Activated naive CD4-positive, alpha-beta T cell treated with anti-CD3 and anti-CD28 coated beads for 36 hours (primary cell): ENCODE results near the gene PNO1. TPM values are rescaled to one million over a fixed set of nuclear protein-coding genes. Genes with fewer than 3 reads are reported as not detected.
A peak's percentile ranks its signal among the peaks of the same experiment; 100 is the strongest.
"Not testable (repeated sequence)": the region's sequence is repeated elsewhere in the genome, so short reads cannot be mapped to it uniquely, and the experiment has no call there.

Experiments used
- CTCF ChIA-PET: fragments of 350-600 bp; sonication (Branson Sonifier 250); formaldehyde crosslinking; loops from one replicate; lab custom pipeline; 2021; ENCODE audit warnings: antibody characterized with exemption; lab: Charles Lee
- DNase-seq: peaks from one replicate; pipeline ENCODE4 v3.0.0-alpha.2; 2020
- H3K27ac Mint-ChIP-seq: one replicate; pipeline ENCODE4 v1.8.0; 2021; ENCODE audit warnings: mild to moderate bottlenecking, mixed read lengths
- H3K27me3 Mint-ChIP-seq: one replicate; pipeline ENCODE4 v1.8.0; 2021; ENCODE audit warnings: low read depth, mixed read lengths
- H3K36me3 Mint-ChIP-seq: one replicate; pipeline ENCODE4 v1.8.0; 2021; ENCODE audit warnings: low read depth, mixed read lengths
- H3K4me1 Mint-ChIP-seq: one replicate; pipeline ENCODE4 v1.8.0; 2021; ENCODE audit warnings: low read depth, mixed read lengths
- H3K4me3 Mint-ChIP-seq: one replicate; pipeline ENCODE4 v1.8.0; 2021; ENCODE audit warnings: mild to moderate bottlenecking, moderate library complexity, mixed read lengths
- H3K9me3 Mint-ChIP-seq: one replicate; pipeline ENCODE4 v1.8.0; 2021; ENCODE audit warnings: mixed read lengths
- intact Hi-C: fragments of 100-400 bp; cut with micrococcal nuclease; formaldehyde crosslinking; loops from one replicate; pipeline ENCODE4 v1.15.1; 2023
- total RNA-seq, 2 experiments: library from RNA; stranded (reverse); gene quantifications; one replicate each; pipeline ENCODE4 v1.2.3, GENCODE V29; 2021

The PNO1 gene
- total RNA-seq, 2 experiments from 2014 or later = 14.5 to 14.6 TPM

- no peak overlapping the region for H3K27ac Mint-ChIP-seq
- intact Hi-C loops = no loop called here
Observed at GRCh38 chr2:68163641-68164040, 6.0 kb downstream of the PNO1 start.

GRCh38 chr2:68167186-68167585 is 9.5 kb downstream of the PNO1 start:
- Mint-ChIP-seq H3K4me1 (peaks cover 7% of the 10 kb centered on the region), H3K4me3 (no peak overlapping the region), H3K27ac (no peak overlapping the region), H3K27me3 (no peaks in the 10 kb centered on the region), H3K9me3 (no peaks in the 10 kb centered on the region), H3K36me3 (peaks cover 27% of the 10 kb centered on the region)
- intact Hi-C loops = no loop called here
- CTCF ChIA-PET = interaction anchor here (1.1 to 1.3 kb wide), 3 partner anchors 19 to 116 kb away, joined by 4 to 6 read pairs (median 4); no protein-coding TSS in a partner anchor
- no peak for DNase-seq

More at GRCh38 chr2:68163641-68164040, 6.0 kb downstream of the PNO1 start:
- no peak for DNase-seq
- Mint-ChIP-seq H3K4me3 (no peak overlapping the region), H3K27me3 (no peaks in the 10 kb centered on the region), H3K9me3 (no peaks in the 10 kb centered on the region), H3K36me3 (peaks cover 42% of the 10 kb centered on the region), H3K4me1 (peaks cover 30% of the 10 kb centered on the region)
- CTCF ChIA-PET = no interaction called here

GRCh38 chr2:68169308-68169707 is 11.6 kb downstream of the PNO1 start:
- Mint-ChIP-seq H3K36me3 (peaks cover 23% of the 10 kb centered on the region), H3K27ac (no peak overlapping the region), H3K4me3 (no peak overlapping the region), H3K27me3 (no peaks in the 10 kb centered on the region), H3K4me1 (peaks cover 12% of the 10 kb centered on the region), H3K9me3 (no peaks in the 10 kb centered on the region)
- no peak for DNase-seq
- intact Hi-C loops = no loop called here
- CTCF ChIA-PET = interaction anchor here (1.0 to 2.5 kb wide), 6 partner anchors 10 to 56 kb away, joined by 3 to 9 read pairs (median 6); no protein-coding TSS in a partner anchor

GRCh38 chr2:68171146-68171545 is 13.5 kb downstream of the PNO1 start:
- Mint-ChIP-seq H3K27ac (no peak overlapping the region), H3K36me3 (peaks cover 25% of the 10 kb centered on the region), H3K9me3 (no peaks in the 10 kb centered on the region), H3K4me3 (no peak overlapping the region), H3K4me1 (peaks cover 12% of the 10 kb centered on the region), H3K27me3 (no peaks in the 10 kb centered on the region)
- no peak for DNase-seq
- CTCF ChIA-PET = interaction anchor here (0.5 to 2.2 kb wide), 3 partner anchors 14 to 57 kb away, joined by 4 to 6 read pairs (median 4); no protein-coding TSS in a partner anchor
- intact Hi-C loops = no loop called here

GRCh38 chr2:68171684-68172083 is 14.0 kb downstream of the PNO1 start:
- no peak for DNase-seq
- peaks cover 10% of the 10 kb centered on the region for H3K4me1 Mint-ChIP-seq
- intact Hi-C loops = loop anchor here (2.0 kb wide), 1 partner anchor 13 kb away; no protein-coding TSS in a partner anchor
- no peak overlapping the region for H3K27ac Mint-ChIP-seq
- peaks cover 23% of the 10 kb centered on the region for H3K36me3 Mint-ChIP-seq
- no peaks in the 10 kb centered on the region for H3K27me3 Mint-ChIP-seq
- H3K4me3 Mint-ChIP-seq = no peak overlapping the region
- no peaks in the 10 kb centered on the region for H3K9me3 Mint-ChIP-seq
- CTCF ChIA-PET = interaction anchor here (1.1 kb wide), 1 partner anchor 24 kb away, joined by 4 read pairs; no protein-coding TSS in a partner anchor

GRCh38 chr2:68172521-68172920 is 14.8 kb downstream of the PNO1 start:
- CTCF ChIA-PET = interaction anchor here (0.7 to 1.1 kb wide), 2 partner anchors 23 to 79 kb away, joined by 3 to 4 read pairs; no protein-coding TSS in a partner anchor
- Mint-ChIP-seq H3K9me3 (no peaks in the 10 kb centered on the region), H3K4me1 (peaks cover 4% of the 10 kb centered on the region), H3K4me3 (no peak overlapping the region), H3K27me3 (no peaks in the 10 kb centered on the region), H3K36me3 (peaks cover 16% of the 10 kb centered on the region), H3K27ac (peak overlapping the region; percentile 70)
- no peak for DNase-seq
- intact Hi-C loops = loop anchor here (2.0 kb wide), 1 partner anchor 14 kb away; no protein-coding TSS in a partner anchor

- CTCF ChIA-PET = interaction anchor here (1.1 kb wide), 1 partner anchor 23 kb away, joined by 4 read pairs; no protein-coding TSS in a partner anchor
Observed at GRCh38 chr2:68172990-68173700, 15.5 kb downstream of the PNO1 start.

GRCh38 chr2:68175210-68175609 is 17.5 kb downstream of the PNO1 start:
- intact Hi-C loops, H3K4me1 Mint-ChIP-seq, H3K27me3 Mint-ChIP-seq, H3K4me3 Mint-ChIP-seq, H3K9me3 Mint-ChIP-seq, DNase-seq: not testable (repeated sequence)
- peaks cover 16% of the 10 kb centered on the region for H3K36me3 Mint-ChIP-seq
- CTCF ChIA-PET = interaction anchor here (1.0 to 2.1 kb wide), 4 partner anchors 9 to 53 kb away, joined by 4 to 10 read pairs (median 6); no protein-coding TSS in a partner anchor
- H3K27ac Mint-ChIP-seq = peak overlapping the region; percentile 36

More at GRCh38 chr2:68172990-68173700, 15.5 kb downstream of the PNO1 start:
- Mint-ChIP-seq H3K36me3 (peaks cover 14% of the 10 kb centered on the region), H3K9me3 (no peaks in the 10 kb centered on the region), H3K27me3 (no peaks in the 10 kb centered on the region), H3K4me3 (no peak overlapping the region), H3K27ac (peak overlapping the region; percentile 41), H3K4me1 (peaks cover 4% of the 10 kb centered on the region)
- no peak for DNase-seq
- intact Hi-C loops = loop anchor here (2.0 kb wide), 1 partner anchor 14 kb away; no protein-coding TSS in a partner anchor

- intact Hi-C loops = no loop called here
- no peaks in the 10 kb centered on the region for H3K9me3 Mint-ChIP-seq
- no peak for DNase-seq
- H3K4me3 Mint-ChIP-seq = no peak overlapping the region
- peaks cover 16% of the 10 kb centered on the region for H3K36me3 Mint-ChIP-seq
- no peak overlapping the region for H3K27ac Mint-ChIP-seq
- CTCF ChIA-PET = interaction anchor here (0.8 to 2.1 kb wide), 2 partner anchors 9 to 18 kb away, joined by 3 to 10 read pairs; no protein-coding TSS in a partner anchor
- no peaks in the 10 kb centered on the region for H3K27me3 Mint-ChIP-seq
- peaks cover 9% of the 10 kb centered on the region for H3K4me1 Mint-ChIP-seq
Observed at GRCh38 chr2:68176657-68177056, 19.0 kb downstream of the PNO1 start.

GRCh38 chr2:68177541-68177940 is 19.9 kb downstream of the PNO1 start:
- no peak for DNase-seq
- H3K27ac Mint-ChIP-seq = no peak overlapping the region
- no peaks in the 10 kb centered on the region for H3K9me3 Mint-ChIP-seq
- CTCF ChIA-PET = interaction anchor here (0.9 to 1.6 kb wide), 2 partner anchors 13 to 25 kb away, joined by 3 to 7 read pairs; no protein-coding TSS in a partner anchor
- H3K27me3 Mint-ChIP-seq = no peaks in the 10 kb centered on the region
- peaks cover 18% of the 10 kb centered on the region for H3K36me3 Mint-ChIP-seq
- no peak overlapping the region for H3K4me3 Mint-ChIP-seq
- intact Hi-C loops = no loop called here
- H3K4me1 Mint-ChIP-seq = peaks cover 12% of the 10 kb centered on the region

- H3K4me3 Mint-ChIP-seq = no peak overlapping the region
- CTCF ChIA-PET = interaction anchor here (1.4 to 2.2 kb wide), 3 partner anchors 9 to 57 kb away, joined by 3 to 8 read pairs (median 7); no protein-coding TSS in a partner anchor
- no peak for DNase-seq
- no peaks in the 10 kb centered on the region for H3K27me3 Mint-ChIP-seq
- no peaks in the 10 kb centered on the region for H3K9me3 Mint-ChIP-seq
- intact Hi-C loops = no loop called here
- H3K27ac Mint-ChIP-seq = peak overlapping the region; percentile 75
- peaks cover 7% of the 10 kb centered on the region for H3K4me1 Mint-ChIP-seq
- H3K36me3 Mint-ChIP-seq = peaks cover 18% of the 10 kb centered on the region
Observed at GRCh38 chr2:68178432-68178831, 20.7 kb downstream of the PNO1 start.

GRCh38 chr2:68178954-68179627 is 21.4 kb downstream of the PNO1 start:
- no peaks in the 10 kb centered on the region for H3K9me3 Mint-ChIP-seq
- intact Hi-C loops = no loop called here
- CTCF ChIA-PET = interaction anchor here (1.4 to 2.2 kb wide), 2 partner anchors 10 to 57 kb away, joined by 3 to 8 read pairs; no protein-coding TSS in a partner anchor
- no peak for DNase-seq
- peaks cover 16% of the 10 kb centered on the region for H3K36me3 Mint-ChIP-seq
- no peak overlapping the region for H3K4me3 Mint-ChIP-seq
- no peaks in the 10 kb centered on the region for H3K27me3 Mint-ChIP-seq
- peaks cover 7% of the 10 kb centered on the region for H3K4me1 Mint-ChIP-seq
- H3K27ac Mint-ChIP-seq = no peak overlapping the region
